Ascending aorta (tissue), 2 donors: Measurements from ENCODE around the gene ST8SIA4. TPM values are rescaled to one million over a fixed set of nuclear protein-coding genes. Genes with fewer than 3 reads are reported as not detected.

Experiments used
- DNase-seq, 2 donors: peaks; one replicate each; pipeline ENCODE4 v3.0.0-alpha.2; 2019; ENCODE audit warnings: low spot score in 2 of 2
- H3K27ac ChIP-seq, 2 donors: fragments of 200-600 bp; sonication (generic); one replicate each; pipeline ENCODE4 v1.5.1; 2016 to 2017; ENCODE audit warnings: mild to moderate bottlenecking in 1 of 2
- H3K27me3 ChIP-seq: fragments of 200-600 bp; sonication (generic); one replicate; pipeline ENCODE4 v1.5.1; 2017
- H3K36me3 ChIP-seq, 2 donors: fragments of 200-600 bp; sonication (generic); one replicate each; pipeline ENCODE4 v1.5.1; 2016
- H3K4me1 ChIP-seq, 2 donors: fragments of 200-600 bp; sonication (generic); one replicate each; pipeline ENCODE4 v1.5.1; 2016 to 2017; ENCODE audit warnings: mild to moderate bottlenecking in 1 of 2
- H3K4me3 ChIP-seq, 2 donors: fragments of 200-600 bp; sonication (generic); one replicate each; pipeline ENCODE4 v1.5.1; 2016 to 2017; ENCODE audit warnings: mild to moderate bottlenecking in 1 of 2
- H3K9me3 ChIP-seq, 2 donors: fragments of 200-600 bp; sonication (generic); one replicate each; pipeline ENCODE4 v1.5.1; 2016
- intact Hi-C: fragments of 100-400 bp; cut with DNase I; formaldehyde crosslinking; loops from one replicate; pipeline ENCODE4 v1.15.1; 2023
- total RNA-seq: library from RNA; depleted of rRNA; stranded (reverse); fragments of >200 nt; gene quantifications from one replicate; pipeline ENCODE4 v1.1.0, GENCODE V29; 2016
- TF ChIP-seq, protein P1 (sequence below), 3 experiments: fragments of 200-600 bp in 2 of 3; fragments of 450-650 bp in 1 of 3; sonication (generic) in 2 of 3; IDR thresholded peaks; one replicate each; pipeline ENCODE4 v1.5.1; 2016 to 2019; ENCODE audit warnings: antibody characterized with exemption in 3 of 3, mild to moderate bottlenecking in 1 of 3, moderate library complexity in 1 of 3

The ST8SIA4 gene
- total RNA-seq, 1 donor from 2014 or later = 15.6 TPM

DNA sequence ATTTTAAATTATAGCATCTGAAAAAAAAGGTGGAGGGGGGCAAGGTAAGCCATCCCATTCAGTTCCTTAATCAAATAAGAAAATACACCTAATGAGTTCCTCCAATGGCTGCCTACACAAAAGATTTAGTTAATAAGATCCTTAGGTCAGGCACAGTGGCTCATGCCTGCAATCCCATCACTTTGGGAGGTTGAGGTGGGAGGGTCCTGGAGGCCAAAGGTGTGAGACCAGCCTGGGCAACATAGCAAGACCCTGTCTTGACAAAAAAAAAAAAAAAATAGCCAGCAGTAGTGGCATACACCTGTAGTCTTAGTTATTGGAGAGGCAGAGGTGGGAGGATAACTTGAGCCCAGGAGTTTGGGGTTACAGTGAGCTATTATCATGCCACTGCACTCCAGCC lies 78.4 kb downstream of the ST8SIA4 start:
- Histone ChIP-seq H3K9me3 (no peaks in the 10 kb centered on the region), H3K27ac (no peak overlapping the region), H3K4me3 (no peak overlapping the region), H3K36me3 (no peaks in the 10 kb centered on the region), H3K27me3 (no peaks in the 10 kb centered on the region), H3K4me1 (no peaks in the 10 kb centered on the region)
- intact Hi-C loops = no loop called here
- TF ChIP-seq, protein P1, sequence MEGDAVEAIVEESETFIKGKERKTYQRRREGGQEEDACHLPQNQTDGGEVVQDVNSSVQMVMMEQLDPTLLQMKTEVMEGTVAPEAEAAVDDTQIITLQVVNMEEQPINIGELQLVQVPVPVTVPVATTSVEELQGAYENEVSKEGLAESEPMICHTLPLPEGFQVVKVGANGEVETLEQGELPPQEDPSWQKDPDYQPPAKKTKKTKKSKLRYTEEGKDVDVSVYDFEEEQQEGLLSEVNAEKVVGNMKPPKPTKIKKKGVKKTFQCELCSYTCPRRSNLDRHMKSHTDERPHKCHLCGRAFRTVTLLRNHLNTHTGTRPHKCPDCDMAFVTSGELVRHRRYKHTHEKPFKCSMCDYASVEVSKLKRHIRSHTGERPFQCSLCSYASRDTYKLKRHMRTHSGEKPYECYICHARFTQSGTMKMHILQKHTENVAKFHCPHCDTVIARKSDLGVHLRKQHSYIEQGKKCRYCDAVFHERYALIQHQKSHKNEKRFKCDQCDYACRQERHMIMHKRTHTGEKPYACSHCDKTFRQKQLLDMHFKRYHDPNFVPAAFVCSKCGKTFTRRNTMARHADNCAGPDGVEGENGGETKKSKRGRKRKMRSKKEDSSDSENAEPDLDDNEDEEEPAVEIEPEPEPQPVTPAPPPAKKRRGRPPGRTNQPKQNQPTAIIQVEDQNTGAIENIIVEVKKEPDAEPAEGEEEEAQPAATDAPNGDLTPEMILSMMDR (IDR thresholded peaks at IDR 0.05) = no peak
- no peak for DNase-seq

- TF ChIP-seq, protein P1 (IDR thresholded peaks at IDR 0.05) = no peak
- H3K9me3 ChIP-seq = no peaks in the 10 kb centered on the region
- no peak overlapping the region for H3K27ac ChIP-seq
- no peaks in the 10 kb centered on the region for H3K36me3 ChIP-seq
- intact Hi-C loops = no loop called here
- no peaks in the 10 kb centered on the region for H3K4me1 ChIP-seq
- no peak overlapping the region for H3K4me3 ChIP-seq
- no peak for DNase-seq
- H3K27me3 ChIP-seq = no peaks in the 10 kb centered on the region
These were observed 79.3 kb downstream of the ST8SIA4 start for GRCh38 chr5:100823812-100824211.

- Histone ChIP-seq H3K4me3 (no peak overlapping the region), H3K27me3 (no peaks in the 10 kb centered on the region), H3K9me3 (no peaks in the 10 kb centered on the region), H3K4me1 (no peaks in the 10 kb centered on the region), H3K36me3 (no peaks in the 10 kb centered on the region), H3K27ac (no peak overlapping the region)
- intact Hi-C loops = no loop called here
- TF ChIP-seq, protein P1 (IDR thresholded peaks at IDR 0.05) = no peak
- no peak for DNase-seq
These were observed 81.3 kb downstream of the ST8SIA4 start for GRCh38 chr5:100821751-100822150.

GRCh38 chr5:100818340-100818739 lies 84.7 kb downstream of the ST8SIA4 start:
- TF ChIP-seq, protein P1 (IDR thresholded peaks at IDR 0.05) = no peak
- no peak overlapping the region for H3K4me3 ChIP-seq
- intact Hi-C loops = no loop called here
- no peaks in the 10 kb centered on the region for H3K36me3 ChIP-seq
- no peak for DNase-seq
- H3K9me3 ChIP-seq = no peaks in the 10 kb centered on the region
- no peaks in the 10 kb centered on the region for H3K4me1 ChIP-seq
- no peaks in the 10 kb centered on the region for H3K27me3 ChIP-seq
- no peak overlapping the region for H3K27ac ChIP-seq

DNA sequence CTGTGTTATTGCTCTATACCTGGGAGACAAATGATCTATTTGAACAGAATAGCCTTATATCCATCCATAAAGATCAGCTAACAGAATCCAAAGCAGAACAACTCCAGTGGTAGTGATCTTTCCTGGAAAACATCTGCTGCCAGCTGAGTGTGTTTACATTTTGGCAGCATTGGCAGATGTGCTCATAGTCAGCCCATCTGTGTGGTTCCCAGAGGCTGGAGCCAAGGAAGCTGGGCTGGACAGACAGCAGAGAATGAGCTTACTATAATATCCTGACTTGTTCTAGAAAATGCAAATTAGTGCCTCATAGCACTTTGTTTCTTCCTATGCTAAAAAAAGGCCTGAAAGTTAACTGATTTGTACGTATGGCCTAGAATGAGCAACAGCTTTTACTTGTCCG lies 99.7 kb downstream of the ST8SIA4 start:
- intact Hi-C loops = no loop called here
- Histone ChIP-seq H3K4me1 (no peaks in the 10 kb centered on the region), H3K4me3 (no peak overlapping the region), H3K27ac (no peak overlapping the region), H3K36me3 (no peaks in the 10 kb centered on the region), H3K27me3 (no peaks in the 10 kb centered on the region), H3K9me3 (no peaks in the 10 kb centered on the region)
- TF ChIP-seq, protein P1 (IDR thresholded peaks at IDR 0.05) = no peak
- DNase-seq = no peak

- DNase-seq = no peak
- Histone ChIP-seq H3K36me3 (no peaks in the 10 kb centered on the region), H3K4me3 (no peak overlapping the region), H3K4me1 (no peaks in the 10 kb centered on the region), H3K9me3 (no peaks in the 10 kb centered on the region), H3K27ac (no peak overlapping the region), H3K27me3 (no peaks in the 10 kb centered on the region)
- intact Hi-C loops = no loop called here
- TF ChIP-seq, protein P1 (IDR thresholded peaks at IDR 0.05) = no peak
These were observed 100.9 kb downstream of the ST8SIA4 start for GRCh38 chr5:100802208-100802607.
